ENCODE data around the gene STAB2. TPM values are rescaled to one million over a fixed set of nuclear protein-coding genes. Genes with fewer than 3 reads are reported as not detected.

STAB2 gene
- total RNA-seq, 1 experiment from 2014 or later, result not detected

- Histone ChIP-seq H3K27ac (ENCODE audit: low read depth, low read length) (no peak overlapping the region), H3K36me3 (ENCODE audit: control insufficient read depth in 1 of 2, insufficient read depth in 2 of 2, low read length in 2 of 2) (no peaks in the 10 kb centered on the region), H3K9me3 (ENCODE audit: control insufficient read depth in 1 of 2, insufficient read depth in 1 of 2, low read depth in 1 of 2, low read length in 2 of 2) (no peaks in the 10 kb centered on the region), H4K20me1 (ENCODE audit: insufficient read depth) (no peaks in the 10 kb centered on the region), H3K4me1 (ENCODE audit: control insufficient read depth in 1 of 2, insufficient read depth in 2 of 2, low read length in 2 of 2) (no peaks in the 10 kb centered on the region), H3K9me2 (ENCODE audit: insufficient read depth) (no peaks in the 10 kb centered on the region), H3K79me2 (ENCODE audit: insufficient read depth, low read length) (no peaks in the 10 kb centered on the region), H3K9ac (ENCODE audit: low read length) (no peak overlapping the region), H3K4me2 (ENCODE audit: low read length) (no peak overlapping the region), H2AFZ (ENCODE audit: low read depth, low read length, poor library complexity, severe bottlenecking) (no peak overlapping the region), H3K27me3 (ENCODE audit: insufficient read depth, low read length) (no peaks in the 10 kb centered on the region), H3K4me3 (replicated peaks in 1 of 2; ENCODE audit: low read depth in 1 of 2, low read length in 2 of 2) (no peak overlapping the region)
- ATAC-seq (no peak), DNase-seq (ENCODE audit: low read depth, low spot score) (no peak)
- ChIA-PET POLR2A (no interaction called here), CTCF (interaction anchor here (2.2 kb wide), 1 partner anchor 8 kb away, joined by 16 read pairs; no protein-coding TSS in a partner anchor), RAD21 (ENCODE audit: low non-redundant PET in 1 of 2, low total read pairs in 2 of 2, uncharacterized antibody in 2 of 2, unreplicated experiment in 2 of 2) (no interaction called here)
- TF ChIP-seq POLR2AphosphoS5 (IDR thresholded peaks at IDR 0.05; ENCODE audit: low read depth, low read length), result no peak
- TF ChIP-seq EGR1 (IDR thresholded peaks at IDR 0.05; ENCODE audit: low read depth), result no peak
- TF ChIP-seq TCF7L2 (IDR thresholded peaks at IDR 0.05; ENCODE audit: borderline replicate concordance, extremely low read depth, insufficient read depth, insufficient read length), result no peak
- no peak for TF ChIP-seq YY1 (IDR thresholded peaks at IDR 0.05; ENCODE audit: extremely low read depth, insufficient replicate concordance, low read depth, low read length)
- TF ChIP-seq, protein P1, sequence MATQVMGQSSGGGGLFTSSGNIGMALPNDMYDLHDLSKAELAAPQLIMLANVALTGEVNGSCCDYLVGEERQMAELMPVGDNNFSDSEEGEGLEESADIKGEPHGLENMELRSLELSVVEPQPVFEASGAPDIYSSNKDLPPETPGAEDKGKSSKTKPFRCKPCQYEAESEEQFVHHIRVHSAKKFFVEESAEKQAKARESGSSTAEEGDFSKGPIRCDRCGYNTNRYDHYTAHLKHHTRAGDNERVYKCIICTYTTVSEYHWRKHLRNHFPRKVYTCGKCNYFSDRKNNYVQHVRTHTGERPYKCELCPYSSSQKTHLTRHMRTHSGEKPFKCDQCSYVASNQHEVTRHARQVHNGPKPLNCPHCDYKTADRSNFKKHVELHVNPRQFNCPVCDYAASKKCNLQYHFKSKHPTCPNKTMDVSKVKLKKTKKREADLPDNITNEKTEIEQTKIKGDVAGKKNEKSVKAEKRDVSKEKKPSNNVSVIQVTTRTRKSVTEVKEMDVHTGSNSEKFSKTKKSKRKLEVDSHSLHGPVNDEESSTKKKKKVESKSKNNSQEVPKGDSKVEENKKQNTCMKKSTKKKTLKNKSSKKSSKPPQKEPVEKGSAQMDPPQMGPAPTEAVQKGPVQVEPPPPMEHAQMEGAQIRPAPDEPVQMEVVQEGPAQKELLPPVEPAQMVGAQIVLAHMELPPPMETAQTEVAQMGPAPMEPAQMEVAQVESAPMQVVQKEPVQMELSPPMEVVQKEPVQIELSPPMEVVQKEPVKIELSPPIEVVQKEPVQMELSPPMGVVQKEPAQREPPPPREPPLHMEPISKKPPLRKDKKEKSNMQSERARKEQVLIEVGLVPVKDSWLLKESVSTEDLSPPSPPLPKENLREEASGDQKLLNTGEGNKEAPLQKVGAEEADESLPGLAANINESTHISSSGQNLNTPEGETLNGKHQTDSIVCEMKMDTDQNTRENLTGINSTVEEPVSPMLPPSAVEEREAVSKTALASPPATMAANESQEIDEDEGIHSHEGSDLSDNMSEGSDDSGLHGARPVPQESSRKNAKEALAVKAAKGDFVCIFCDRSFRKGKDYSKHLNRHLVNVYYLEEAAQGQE (IDR thresholded peaks at IDR 0.05; ENCODE audit: low read depth), result no peak
- no peak for TF ChIP-seq SIN3A (IDR thresholded peaks at IDR 0.05; ENCODE audit: low read depth)
- TF ChIP-seq, protein P2, sequence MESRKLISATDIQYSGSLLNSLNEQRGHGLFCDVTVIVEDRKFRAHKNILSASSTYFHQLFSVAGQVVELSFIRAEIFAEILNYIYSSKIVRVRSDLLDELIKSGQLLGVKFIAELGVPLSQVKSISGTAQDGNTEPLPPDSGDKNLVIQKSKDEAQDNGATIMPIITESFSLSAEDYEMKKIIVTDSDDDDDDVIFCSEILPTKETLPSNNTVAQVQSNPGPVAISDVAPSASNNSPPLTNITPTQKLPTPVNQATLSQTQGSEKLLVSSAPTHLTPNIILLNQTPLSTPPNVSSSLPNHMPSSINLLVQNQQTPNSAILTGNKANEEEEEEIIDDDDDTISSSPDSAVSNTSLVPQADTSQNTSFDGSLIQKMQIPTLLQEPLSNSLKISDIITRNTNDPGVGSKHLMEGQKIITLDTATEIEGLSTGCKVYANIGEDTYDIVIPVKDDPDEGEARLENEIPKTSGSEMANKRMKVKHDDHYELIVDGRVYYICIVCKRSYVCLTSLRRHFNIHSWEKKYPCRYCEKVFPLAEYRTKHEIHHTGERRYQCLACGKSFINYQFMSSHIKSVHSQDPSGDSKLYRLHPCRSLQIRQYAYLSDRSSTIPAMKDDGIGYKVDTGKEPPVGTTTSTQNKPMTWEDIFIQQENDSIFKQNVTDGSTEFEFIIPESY (IDR thresholded peaks at IDR 0.05; ENCODE audit: extremely low read depth, insufficient replicate concordance, low read length), result no peak
- no peak for TF ChIP-seq FOSL1 (IDR thresholded peaks at IDR 0.05; ENCODE audit: low read depth)
- TF ChIP-seq, protein P3, sequence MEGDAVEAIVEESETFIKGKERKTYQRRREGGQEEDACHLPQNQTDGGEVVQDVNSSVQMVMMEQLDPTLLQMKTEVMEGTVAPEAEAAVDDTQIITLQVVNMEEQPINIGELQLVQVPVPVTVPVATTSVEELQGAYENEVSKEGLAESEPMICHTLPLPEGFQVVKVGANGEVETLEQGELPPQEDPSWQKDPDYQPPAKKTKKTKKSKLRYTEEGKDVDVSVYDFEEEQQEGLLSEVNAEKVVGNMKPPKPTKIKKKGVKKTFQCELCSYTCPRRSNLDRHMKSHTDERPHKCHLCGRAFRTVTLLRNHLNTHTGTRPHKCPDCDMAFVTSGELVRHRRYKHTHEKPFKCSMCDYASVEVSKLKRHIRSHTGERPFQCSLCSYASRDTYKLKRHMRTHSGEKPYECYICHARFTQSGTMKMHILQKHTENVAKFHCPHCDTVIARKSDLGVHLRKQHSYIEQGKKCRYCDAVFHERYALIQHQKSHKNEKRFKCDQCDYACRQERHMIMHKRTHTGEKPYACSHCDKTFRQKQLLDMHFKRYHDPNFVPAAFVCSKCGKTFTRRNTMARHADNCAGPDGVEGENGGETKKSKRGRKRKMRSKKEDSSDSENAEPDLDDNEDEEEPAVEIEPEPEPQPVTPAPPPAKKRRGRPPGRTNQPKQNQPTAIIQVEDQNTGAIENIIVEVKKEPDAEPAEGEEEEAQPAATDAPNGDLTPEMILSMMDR (IDR thresholded peaks at IDR 0.05 in 2 of 3, conservative IDR thresholded peaks at IDR 0.05 in 1 of 3; ENCODE audit: borderline replicate concordance in 1 of 3, insufficient read depth in 1 of 3, low read depth in 2 of 3, low read length in 2 of 3), result no peak
- no peak for TF ChIP-seq ZNF274 (IDR thresholded peaks at IDR 0.05; ENCODE audit: low read depth, low read length)
- TF ChIP-seq, protein P4, sequence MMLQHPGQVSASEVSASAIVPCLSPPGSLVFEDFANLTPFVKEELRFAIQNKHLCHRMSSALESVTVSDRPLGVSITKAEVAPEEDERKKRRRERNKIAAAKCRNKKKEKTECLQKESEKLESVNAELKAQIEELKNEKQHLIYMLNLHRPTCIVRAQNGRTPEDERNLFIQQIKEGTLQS (IDR thresholded peaks at IDR 0.05), result no peak
- TF ChIP-seq JUND (IDR thresholded peaks at IDR 0.05), result no peak
- no peak for TF ChIP-seq SP1 (IDR thresholded peaks at IDR 0.05; ENCODE audit: low read depth)
- no peak for TF ChIP-seq POLR2A (IDR thresholded peaks at IDR 0.05; ENCODE audit: borderline replicate concordance, extremely low read depth, insufficient read depth, insufficient read length)
- TF ChIP-seq ZFX (IDR thresholded peaks at IDR 0.05), result no peak
- no TSS peak for BruUV-seq (replicated peaks)
- intact Hi-C loops (cut with micrococcal nuclease), result no loop called here
These were observed 53.8 kb downstream of the STAB2 start for GRCh38 chr12:103640831-103641230.
